ENCODE data around the gene MEIS1. TPM values are rescaled to one million over a fixed set of nuclear protein-coding genes. Genes with fewer than 3 reads are reported as not detected.

The MEIS1 gene
- total RNA-seq, 2 experiments from 2014 or later: not detected

- no peaks in the 10 kb centered on the region for H3K4me1 Mint-ChIP-seq
- no peak for ATAC-seq
- H3K9me3 Mint-ChIP-seq (ENCODE audit: low read depth): no peaks in the 10 kb centered on the region
- no peak overlapping the region for H3K27ac Mint-ChIP-seq
- no peak overlapping the region for H3K4me3 Mint-ChIP-seq
- intact Hi-C loops (cut with DNase I, micrococcal nuclease): no loop called here
- no peaks in the 10 kb centered on the region for H3K36me3 Mint-ChIP-seq (ENCODE audit: low read depth)
- H3K27me3 Mint-ChIP-seq: peaks cover 4% of the 10 kb centered on the region
- no peak for DNase-seq
- ChIA-PET CTCF (no interaction called here), POLR2A (no interaction called here)
Observed at GRCh38 chr2:66508484-66509071, 73.7 kb downstream of the MEIS1 start.

- no peak overlapping the region for H3K27ac Mint-ChIP-seq
- no peaks in the 10 kb centered on the region for H3K9me3 Mint-ChIP-seq (ENCODE audit: low read depth)
- H3K36me3 Mint-ChIP-seq (ENCODE audit: low read depth): no peaks in the 10 kb centered on the region
- DNase-seq (no peak), ATAC-seq (no peak)
- no peak overlapping the region for H3K4me3 Mint-ChIP-seq
- intact Hi-C loops (cut with DNase I, micrococcal nuclease): no loop called here
- no peaks in the 10 kb centered on the region for H3K4me1 Mint-ChIP-seq
- ChIA-PET CTCF (interaction anchor here (0.8 kb wide), 1 partner anchor 1383 kb away, joined by 3 read pairs; no protein-coding TSS in a partner anchor), POLR2A (no interaction called here)
- peaks cover 4% of the 10 kb centered on the region for H3K27me3 Mint-ChIP-seq
Observed at GRCh38 chr2:66509326-66509811, 74.4 kb downstream of the MEIS1 start.

- H3K27ac Mint-ChIP-seq: no peak overlapping the region
- intact Hi-C loops (cut with DNase I, micrococcal nuclease): no loop called here
- no peak for DNase-seq
- H3K4me1 Mint-ChIP-seq: no peaks in the 10 kb centered on the region
- no peaks in the 10 kb centered on the region for H3K9me3 Mint-ChIP-seq (ENCODE audit: low read depth)
- no peak for ATAC-seq
- no peaks in the 10 kb centered on the region for H3K36me3 Mint-ChIP-seq (ENCODE audit: low read depth)
- ChIA-PET CTCF (no interaction called here), POLR2A (no interaction called here)
- H3K4me3 Mint-ChIP-seq: no peak overlapping the region
- no peaks in the 10 kb centered on the region for H3K27me3 Mint-ChIP-seq
Observed at GRCh38 chr2:66512626-66513025, 77.7 kb downstream of the MEIS1 start.

DNA sequence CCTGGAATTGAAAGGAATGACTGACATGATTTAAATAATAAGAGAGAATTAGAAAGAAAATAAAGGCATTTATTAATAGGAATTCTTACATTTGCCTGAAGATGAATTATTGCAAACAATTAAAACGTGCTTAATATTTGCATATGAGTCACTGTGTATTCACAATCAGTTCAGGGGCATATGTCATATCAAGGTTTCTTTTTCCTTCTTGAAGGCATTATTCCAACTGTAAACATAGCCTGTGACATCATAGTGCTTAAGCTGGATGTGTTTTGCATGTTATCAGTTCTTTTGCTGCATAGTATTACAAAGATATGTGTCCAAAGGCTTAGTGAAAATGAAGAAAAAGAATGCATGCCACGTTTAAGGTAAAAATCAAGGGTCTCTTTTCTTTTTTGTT lies 80.8 kb downstream of the MEIS1 start:
- no peaks in the 10 kb centered on the region for H3K27me3 Mint-ChIP-seq
- H3K4me3 Mint-ChIP-seq: no peak overlapping the region
- ATAC-seq (no peak), DNase-seq (no peak)
- ChIA-PET POLR2A (no interaction called here), CTCF (no interaction called here)
- no peaks in the 10 kb centered on the region for H3K9me3 Mint-ChIP-seq (ENCODE audit: low read depth)
- no peak overlapping the region for H3K27ac Mint-ChIP-seq
- intact Hi-C loops (cut with DNase I, micrococcal nuclease): no loop called here
- no peaks in the 10 kb centered on the region for H3K4me1 Mint-ChIP-seq
- no peaks in the 10 kb centered on the region for H3K36me3 Mint-ChIP-seq (ENCODE audit: low read depth)

- H3K4me3 Mint-ChIP-seq: no peak overlapping the region
- H3K27ac Mint-ChIP-seq: no peak overlapping the region
- H3K27me3 Mint-ChIP-seq: no peaks in the 10 kb centered on the region
- no peaks in the 10 kb centered on the region for H3K4me1 Mint-ChIP-seq
- no peaks in the 10 kb centered on the region for H3K9me3 Mint-ChIP-seq (ENCODE audit: low read depth)
- CTCF ChIA-PET: no interaction called here
- ATAC-seq (no peak), DNase-seq (no peak)
- H3K36me3 Mint-ChIP-seq (ENCODE audit: low read depth): no peaks in the 10 kb centered on the region
- POLR2A ChIA-PET: no interaction called here
- intact Hi-C loops (cut with DNase I, micrococcal nuclease): no loop called here
Observed at GRCh38 chr2:66516499-66516898, 81.6 kb downstream of the MEIS1 start.

- no peaks in the 10 kb centered on the region for H3K9me3 Mint-ChIP-seq (ENCODE audit: low read depth)
- no peaks in the 10 kb centered on the region for H3K36me3 Mint-ChIP-seq (ENCODE audit: low read depth)
- H3K27me3 Mint-ChIP-seq: peaks cover 3% of the 10 kb centered on the region
- DNase-seq (no peak), ATAC-seq (no peak)
- H3K4me1 Mint-ChIP-seq: no peaks in the 10 kb centered on the region
- ChIA-PET CTCF (no interaction called here), POLR2A (no interaction called here)
- no peak overlapping the region for H3K27ac Mint-ChIP-seq
- intact Hi-C loops (cut with DNase I, micrococcal nuclease): no loop called here
- H3K4me3 Mint-ChIP-seq: no peak overlapping the region
Observed at GRCh38 chr2:66517772-66518171, 82.8 kb downstream of the MEIS1 start.

- intact Hi-C loops (cut with DNase I, micrococcal nuclease): no loop called here
- ATAC-seq (no peak), DNase-seq (no peak)
- CTCF ChIA-PET: no interaction called here
- Mint-ChIP-seq H3K27ac (no peak overlapping the region), H3K27me3 (peaks cover 3% of the 10 kb centered on the region), H3K9me3 (ENCODE audit: low read depth) (no peaks in the 10 kb centered on the region), H3K36me3 (ENCODE audit: low read depth) (no peaks in the 10 kb centered on the region), H3K4me3 (no peak overlapping the region), H3K4me1 (no peaks in the 10 kb centered on the region)
- POLR2A ChIA-PET: no interaction called here
Observed at GRCh38 chr2:66519264-66519843, 84.4 kb downstream of the MEIS1 start.

- POLR2A ChIA-PET: no interaction called here
- peaks cover 3% of the 10 kb centered on the region for H3K27me3 Mint-ChIP-seq
Observed at GRCh38 chr2:66521291-66521922, 86.5 kb downstream of the MEIS1 start.

DNA sequence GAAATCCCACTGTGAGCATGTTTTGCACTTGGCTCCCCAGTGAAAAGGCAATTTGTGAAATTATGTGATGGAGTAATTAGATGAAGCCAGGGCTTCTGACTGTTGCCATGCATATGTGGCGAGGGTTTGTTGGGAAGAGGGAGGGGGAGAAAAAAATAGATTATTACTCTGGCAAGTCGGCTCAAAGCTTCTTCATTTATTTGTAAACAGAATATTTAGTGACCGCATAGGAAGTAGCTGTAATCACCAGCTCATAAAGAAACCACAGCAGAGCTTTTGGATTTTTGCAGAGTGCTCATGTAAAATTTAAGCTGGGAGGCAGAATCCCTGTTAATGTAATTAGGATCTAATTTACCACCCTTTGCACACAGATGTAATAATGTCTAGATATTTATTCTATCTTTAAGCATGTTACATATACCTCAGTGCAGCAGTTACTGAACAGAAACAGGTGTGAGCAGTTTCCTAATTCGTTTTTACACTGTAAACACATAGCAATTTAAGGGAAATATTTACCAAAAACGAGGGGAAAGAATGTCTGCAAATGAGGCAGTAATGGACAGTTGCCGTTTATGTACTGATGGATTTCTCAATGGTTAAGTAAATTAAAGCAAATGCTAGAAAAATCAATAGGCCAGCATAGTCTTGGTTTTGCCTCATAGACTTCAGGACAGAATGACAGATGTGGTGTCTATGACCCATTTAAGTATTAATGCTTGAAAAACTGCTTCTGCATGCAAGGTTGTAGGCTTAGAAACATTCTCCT lies 87.9 kb downstream of the MEIS1 start:
- Mint-ChIP-seq H3K36me3 (ENCODE audit: low read depth) (no peaks in the 10 kb centered on the region), H3K27ac (no peak overlapping the region), H3K4me1 (no peaks in the 10 kb centered on the region), H3K27me3 (peaks cover 3% of the 10 kb centered on the region), H3K4me3 (no peak overlapping the region), H3K9me3 (ENCODE audit: low read depth) (no peaks in the 10 kb centered on the region)
- ATAC-seq: no peak
- intact Hi-C loops (cut with DNase I, micrococcal nuclease): no loop called here
- no peak for DNase-seq
- ChIA-PET POLR2A (no interaction called here), CTCF (no interaction called here)

More at GRCh38 chr2:66521291-66521922, 86.5 kb downstream of the MEIS1 start:
- H3K9me3 Mint-ChIP-seq (ENCODE audit: low read depth): no peaks in the 10 kb centered on the region
- H3K4me3 Mint-ChIP-seq: no peak overlapping the region
- no peaks in the 10 kb centered on the region for H3K4me1 Mint-ChIP-seq
- ATAC-seq: no peak
- intact Hi-C loops (cut with DNase I, micrococcal nuclease): no loop called here
- H3K27ac Mint-ChIP-seq: no peak overlapping the region
- no peaks in the 10 kb centered on the region for H3K36me3 Mint-ChIP-seq (ENCODE audit: low read depth)
- no peak for DNase-seq
- CTCF ChIA-PET: no interaction called here

GRCh38 chr2:66523377-66523969 lies 88.5 kb downstream of the MEIS1 start:
- ATAC-seq (no peak), DNase-seq (no peak)
- H3K4me3 Mint-ChIP-seq: no peak overlapping the region
- POLR2A ChIA-PET: no interaction called here
- no peaks in the 10 kb centered on the region for H3K36me3 Mint-ChIP-seq (ENCODE audit: low read depth)
- H3K9me3 Mint-ChIP-seq (ENCODE audit: low read depth): no peaks in the 10 kb centered on the region
- intact Hi-C loops (cut with DNase I, micrococcal nuclease): no loop called here
- H3K4me1 Mint-ChIP-seq: no peaks in the 10 kb centered on the region
- H3K27ac Mint-ChIP-seq: no peak overlapping the region
- CTCF ChIA-PET: no interaction called here
- peaks cover 3% of the 10 kb centered on the region for H3K27me3 Mint-ChIP-seq

- CTCF ChIA-PET: no interaction called here
- intact Hi-C loops (cut with DNase I, micrococcal nuclease): no loop called here
Observed at GRCh38 chr2:66523990-66524389, 89.1 kb downstream of the MEIS1 start.

More at GRCh38 chr2:66523990-66524389, 89.1 kb downstream of the MEIS1 start:
- POLR2A ChIA-PET: no interaction called here
- ATAC-seq: no peak
- Mint-ChIP-seq H3K27me3 (peaks cover 4% of the 10 kb centered on the region), H3K4me3 (no peak overlapping the region), H3K27ac (no peak overlapping the region), H3K4me1 (no peaks in the 10 kb centered on the region), H3K36me3 (ENCODE audit: low read depth) (no peaks in the 10 kb centered on the region), H3K9me3 (ENCODE audit: low read depth) (no peaks in the 10 kb centered on the region)
- no peak for DNase-seq

Data from activated CD4-positive, alpha-beta T cell treated with anti-CD3 and anti-CD28 coated beads for 36 hours (primary cell).